Amygdala (tissue), 56 donors: ENCODE results near the gene PLXDC1.
"Not testable (repeated sequence)": the region's sequence is repeated elsewhere in the genome, so short reads cannot be mapped to it uniquely, and the experiment has no call there.

ENCODE experiments used
- DNase-seq, 56 donors: peaks; one replicate each; lab custom pipeline; 2025; lab: John Stamatoyannopoulos, UW

Gene PLXDC1

DNA sequence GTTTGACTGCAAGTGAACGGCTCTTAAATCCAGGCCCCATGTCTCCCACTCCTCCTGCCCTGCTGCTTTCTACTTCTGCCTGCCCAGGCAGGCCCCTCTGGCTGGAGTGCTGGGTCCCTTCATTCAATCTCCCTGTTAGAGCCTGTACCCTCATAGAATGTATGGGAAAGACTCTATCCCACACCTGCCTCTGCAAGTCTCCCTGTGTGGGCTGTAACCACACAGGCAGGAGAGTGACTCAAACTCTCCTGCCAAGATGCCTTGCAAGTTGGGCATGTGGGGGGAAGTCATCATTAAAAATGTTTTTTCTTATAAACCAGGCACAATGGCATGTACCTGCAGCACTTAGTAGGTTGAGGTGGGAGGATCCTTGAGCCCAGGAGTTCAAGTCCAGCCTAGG, 77.5 kb downstream of the PLXDC1 start:
- DNase-seq, result no peak

DNA sequence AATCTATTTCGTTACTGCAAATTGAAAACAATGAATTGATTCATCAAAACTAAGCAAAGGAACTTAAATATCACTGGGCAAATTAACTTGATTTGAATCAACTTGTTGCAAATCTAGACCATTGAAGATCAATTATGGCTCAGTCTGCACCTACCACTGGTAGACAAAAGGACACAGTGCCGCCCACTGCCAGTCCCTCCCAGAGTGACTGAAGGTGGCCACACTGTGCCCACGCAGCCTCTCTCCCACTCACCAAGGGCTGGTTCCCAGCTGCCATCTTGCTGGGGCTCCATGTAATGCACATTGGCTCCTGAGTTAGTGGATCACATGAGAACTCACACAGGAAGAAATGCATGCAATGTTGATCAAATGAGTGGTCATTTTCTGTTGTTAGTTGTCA, 78.1 kb downstream of the PLXDC1 start:
- no peak for DNase-seq

DNA sequence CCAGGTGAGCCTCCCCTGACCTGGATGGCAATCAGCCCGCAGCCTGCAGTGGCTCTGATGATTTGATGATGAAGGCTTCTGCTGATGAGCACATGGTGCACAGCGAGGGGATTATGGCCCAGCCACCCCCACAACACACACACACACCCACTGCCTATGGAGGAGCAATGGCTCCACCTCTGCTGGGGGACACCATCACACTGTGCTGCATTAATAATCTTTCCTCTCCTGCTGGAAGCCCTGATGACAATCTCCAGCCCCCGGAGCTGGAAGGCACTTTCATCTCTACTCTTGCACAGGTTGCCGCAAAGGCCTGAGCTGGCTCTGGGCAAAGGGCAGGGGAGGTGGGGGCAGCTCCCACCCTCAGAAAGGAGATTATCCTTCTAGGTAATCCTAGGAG, 79.9 kb downstream of the PLXDC1 start:
- no peak for DNase-seq

DNA sequence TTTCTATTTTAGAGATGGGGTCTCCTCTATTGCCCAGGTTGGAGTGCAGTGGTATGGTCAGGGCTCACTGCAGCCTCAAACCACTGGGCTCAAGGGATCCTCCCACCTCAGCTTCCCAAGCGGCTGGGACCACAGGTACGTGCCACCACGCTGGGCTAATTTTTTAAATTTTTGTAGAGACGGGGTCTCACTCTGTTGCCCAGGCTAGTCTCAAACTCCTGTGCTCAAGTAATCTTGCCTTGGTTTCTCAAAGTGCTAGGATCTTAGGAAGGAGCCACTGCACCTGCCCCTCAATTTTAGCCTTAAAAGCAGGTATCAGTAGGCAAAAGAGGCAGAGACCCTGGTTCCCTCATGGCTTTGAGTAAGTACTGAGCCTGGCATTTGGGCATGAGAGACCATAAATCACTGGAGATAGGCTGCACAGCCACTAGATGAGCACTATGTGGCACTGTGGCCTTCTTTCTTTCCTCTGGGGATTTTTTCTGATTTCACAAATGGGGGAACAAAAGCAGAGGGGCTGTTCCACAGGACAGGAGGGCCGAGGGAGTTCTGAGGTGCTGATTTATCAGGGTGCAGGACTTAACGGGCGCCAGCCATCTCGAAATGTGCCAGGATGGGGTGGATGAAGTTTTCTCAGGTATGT, 82.2 kb downstream of the PLXDC1 start:
- peak in 4 of 56 donors; percentile 4 to 33 (median 8) for DNase-seq

DNA sequence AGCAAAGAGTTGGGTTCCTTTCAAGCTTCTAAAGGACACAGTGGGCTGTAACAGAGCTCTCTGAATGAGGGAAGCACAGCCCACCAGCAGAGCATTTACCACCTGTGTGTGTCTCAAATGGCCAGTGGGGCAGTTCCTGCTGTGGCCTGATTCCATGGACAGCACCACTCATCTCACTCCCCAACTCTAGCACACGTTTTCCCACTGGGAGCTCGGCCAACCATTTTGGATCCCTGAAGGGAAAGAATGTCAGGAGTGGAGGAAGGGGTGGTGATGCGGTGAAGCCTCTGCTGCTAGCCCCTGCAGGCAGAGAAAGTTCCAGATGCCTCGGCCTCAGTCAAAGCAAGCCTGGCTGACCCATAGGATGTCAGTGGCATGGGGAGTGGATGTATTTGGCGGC, 86.6 kb downstream of the PLXDC1 start:
- DNase-seq, result no peak

DNA sequence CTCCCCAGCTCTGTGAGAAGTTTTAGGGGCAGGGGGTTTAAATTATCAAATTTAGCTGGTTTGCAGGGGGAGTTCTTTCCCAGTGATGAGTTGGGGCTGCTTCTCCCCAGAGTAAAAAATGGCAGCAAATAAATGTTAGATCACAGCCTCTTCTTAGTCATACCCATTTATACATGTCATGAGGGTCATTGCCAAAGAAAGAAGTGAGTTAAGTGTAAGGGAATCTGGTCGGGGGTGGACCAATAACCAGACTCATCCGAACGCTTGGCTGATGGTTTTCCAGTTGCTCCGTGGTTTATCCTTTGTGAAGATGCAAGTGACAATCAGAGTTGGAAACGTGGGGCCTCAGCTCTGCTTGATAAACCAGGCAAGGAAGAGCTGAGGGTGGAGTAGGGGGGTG, 87.1 kb downstream of the PLXDC1 start:
- DNase-seq, result no peak

DNA sequence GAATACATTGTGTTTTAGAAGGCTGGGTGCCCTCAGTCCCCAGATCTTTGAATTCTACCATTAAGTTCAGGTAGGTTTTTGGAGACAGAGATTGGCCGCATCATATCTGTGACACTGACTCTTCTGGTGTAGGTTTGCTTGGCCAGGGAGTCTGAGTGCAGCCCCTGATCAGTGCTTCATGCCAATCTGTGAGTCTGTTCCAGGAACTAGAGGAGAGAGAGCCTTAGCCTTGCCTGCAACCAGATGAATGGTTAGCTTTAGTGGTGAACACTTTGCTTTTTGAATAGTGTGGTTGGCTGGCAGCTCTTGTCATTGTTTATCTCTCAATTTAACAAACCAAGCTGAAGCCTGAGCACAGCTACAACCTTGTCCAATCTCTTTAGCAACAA, 87.8 kb downstream of the PLXDC1 start:
- DNase-seq, result no peak

DNA sequence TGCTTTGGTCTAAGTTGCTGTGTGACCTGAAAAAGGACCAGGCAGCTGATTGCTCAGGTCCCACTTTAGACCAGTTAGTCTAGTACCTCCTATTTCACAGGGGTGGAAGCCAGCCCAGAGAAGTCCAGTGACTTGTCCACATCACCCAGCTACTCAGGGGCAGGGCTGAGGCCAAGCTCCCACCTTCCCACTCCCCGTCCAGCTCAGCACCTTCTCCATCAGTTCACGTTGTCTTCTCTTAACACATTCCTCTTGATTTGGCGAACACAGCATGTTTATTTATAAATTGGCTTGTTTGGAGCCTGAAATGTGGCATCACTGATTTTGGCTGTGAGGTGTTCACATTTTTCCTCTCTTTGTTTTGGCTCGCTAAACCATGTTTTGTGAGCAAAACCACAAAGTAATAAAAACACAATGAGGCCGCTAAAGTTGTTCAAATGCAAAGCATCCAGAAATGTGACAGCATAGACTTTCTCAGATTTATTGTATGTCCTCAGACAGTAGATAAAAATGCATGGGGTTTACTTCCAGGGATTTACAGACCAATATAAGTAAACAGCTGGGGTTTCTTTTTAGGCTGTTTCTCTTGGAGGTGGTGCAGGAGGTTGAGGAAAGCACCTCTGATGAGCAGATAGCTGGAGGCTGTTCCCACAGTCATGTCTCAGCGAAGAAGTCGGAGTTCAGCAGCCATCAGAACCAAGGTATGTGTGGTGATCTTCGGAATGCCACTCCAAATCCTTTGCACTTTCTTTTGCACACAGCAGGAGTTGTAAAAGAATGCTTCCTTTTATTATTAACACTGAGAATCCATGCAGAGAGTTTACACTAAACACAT, 88.4 kb downstream of the PLXDC1 start:
- DNase-seq, result no peak

DNA sequence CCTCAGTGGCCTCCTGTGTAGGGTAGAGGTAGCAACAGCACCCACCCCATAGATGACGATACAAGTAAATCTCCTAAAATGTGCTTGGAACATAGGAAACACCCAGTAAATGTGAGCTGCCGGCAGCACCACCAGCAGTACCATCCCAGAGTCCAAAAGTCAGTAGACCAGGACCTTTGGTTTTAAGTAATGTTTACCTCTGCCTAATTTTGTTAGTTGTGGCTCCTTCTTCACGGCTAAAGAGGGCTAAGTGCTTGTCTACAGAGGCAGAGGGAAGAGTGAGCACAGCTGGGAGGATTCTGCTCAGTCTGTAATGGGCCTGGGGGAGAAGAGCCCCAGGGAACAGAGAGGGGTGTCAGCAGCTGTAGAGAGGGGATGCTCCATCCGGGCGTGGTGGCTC, 92.9 kb downstream of the PLXDC1 start:
- no peak for DNase-seq

DNA sequence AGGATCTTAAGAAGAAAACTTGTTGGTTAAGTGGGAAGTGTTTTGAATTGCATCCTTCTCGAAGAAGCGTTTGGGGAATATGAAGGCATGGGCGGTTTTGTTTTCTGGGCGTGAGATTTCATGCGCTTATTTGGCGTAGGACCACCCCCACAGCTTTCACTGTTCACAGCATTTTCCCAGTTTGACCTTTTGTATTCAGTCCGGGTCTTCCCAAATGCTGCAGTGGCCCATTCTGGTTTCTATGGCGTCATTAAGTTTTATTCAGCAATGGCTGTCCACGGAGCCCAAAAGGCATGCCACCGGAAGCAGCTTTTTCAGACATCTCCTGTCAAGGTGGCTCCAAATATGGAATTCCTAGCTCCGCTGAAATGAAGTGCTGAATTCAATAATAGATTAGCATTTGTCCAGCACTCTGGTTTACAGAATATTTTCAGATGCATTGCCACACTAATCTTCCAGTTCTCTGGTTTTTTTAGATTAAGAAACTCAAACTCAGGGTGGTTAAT, 93.7 kb downstream of the PLXDC1 start:
- DNase-seq, result peak in 4 of 56 donors; percentile 7 to 17 (median 9)

DNA sequence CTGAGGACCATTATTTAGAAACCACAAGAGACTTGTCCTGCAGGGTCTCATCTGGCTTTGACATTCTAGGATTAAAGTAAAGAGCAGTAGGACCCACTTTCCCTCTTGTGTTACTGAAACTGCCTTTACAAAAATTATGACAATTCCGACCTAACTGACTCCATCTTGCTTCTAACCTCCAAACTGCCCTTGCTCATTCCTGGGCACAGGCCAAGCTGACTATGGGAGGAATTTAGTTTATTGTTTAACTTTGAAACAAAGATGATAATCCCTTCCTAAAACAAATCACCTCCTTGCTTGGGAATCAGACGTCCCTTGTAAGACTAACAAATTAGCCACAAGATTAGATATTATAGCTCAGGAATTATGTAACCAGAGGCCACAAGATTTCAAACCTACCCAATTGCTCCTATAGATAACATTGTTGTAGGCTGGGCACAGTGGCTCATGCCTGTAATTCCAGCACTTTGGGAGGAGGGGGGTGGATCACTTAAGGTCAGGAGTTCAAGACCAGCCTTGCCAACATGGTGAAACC, 97.3 kb downstream of the PLXDC1 start:
- no peak for DNase-seq

DNA sequence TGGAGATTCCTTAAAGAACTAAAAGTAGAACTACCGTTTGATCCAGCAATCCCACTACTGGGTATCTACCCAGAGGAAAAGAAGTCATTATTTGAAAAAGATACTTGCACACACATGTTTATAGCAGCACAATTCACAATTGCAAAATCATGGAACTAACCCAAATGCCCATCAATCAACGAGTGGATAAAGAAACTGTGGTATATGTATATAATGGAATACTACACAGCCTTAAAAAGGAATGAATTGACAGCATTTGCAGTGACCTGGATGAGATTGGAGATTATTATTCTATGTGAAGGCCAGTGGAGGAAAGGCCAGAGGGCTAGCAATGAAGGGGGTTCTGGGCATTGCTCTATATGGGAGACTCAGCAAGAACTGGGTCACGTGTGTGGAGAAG, 99.0 kb downstream of the PLXDC1 start:
- DNase-seq, result not testable (repeated sequence)

DNA sequence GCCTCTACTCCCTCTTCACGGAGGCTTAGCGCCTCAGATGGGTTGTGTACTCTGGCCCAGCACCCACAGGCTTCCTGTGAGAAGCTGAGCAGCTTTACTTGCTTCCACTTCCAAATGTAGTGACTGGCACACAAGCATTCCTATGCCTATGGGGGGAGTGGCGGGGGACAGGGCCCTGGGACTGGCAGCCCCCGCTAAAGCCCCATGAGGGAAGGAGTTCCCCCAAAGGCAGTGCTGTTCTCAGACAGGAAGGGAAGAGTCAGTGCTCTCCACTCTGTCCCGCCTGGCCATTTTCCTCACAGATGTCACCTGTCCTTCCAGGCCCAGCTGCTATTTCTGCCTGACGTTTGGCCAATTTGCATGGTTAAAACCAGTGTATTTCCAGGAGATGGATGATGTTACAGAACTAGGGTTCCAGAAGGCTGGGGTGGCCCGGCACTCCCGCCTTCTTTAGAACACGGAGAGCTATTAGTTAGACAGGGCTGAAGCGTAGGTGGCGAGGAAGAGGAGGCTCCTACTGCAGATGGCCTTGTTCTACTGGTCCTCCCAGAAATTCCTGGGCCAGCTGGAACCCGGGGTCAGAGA, 100.3 kb downstream of the PLXDC1 start:
- no peak for DNase-seq

DNA sequence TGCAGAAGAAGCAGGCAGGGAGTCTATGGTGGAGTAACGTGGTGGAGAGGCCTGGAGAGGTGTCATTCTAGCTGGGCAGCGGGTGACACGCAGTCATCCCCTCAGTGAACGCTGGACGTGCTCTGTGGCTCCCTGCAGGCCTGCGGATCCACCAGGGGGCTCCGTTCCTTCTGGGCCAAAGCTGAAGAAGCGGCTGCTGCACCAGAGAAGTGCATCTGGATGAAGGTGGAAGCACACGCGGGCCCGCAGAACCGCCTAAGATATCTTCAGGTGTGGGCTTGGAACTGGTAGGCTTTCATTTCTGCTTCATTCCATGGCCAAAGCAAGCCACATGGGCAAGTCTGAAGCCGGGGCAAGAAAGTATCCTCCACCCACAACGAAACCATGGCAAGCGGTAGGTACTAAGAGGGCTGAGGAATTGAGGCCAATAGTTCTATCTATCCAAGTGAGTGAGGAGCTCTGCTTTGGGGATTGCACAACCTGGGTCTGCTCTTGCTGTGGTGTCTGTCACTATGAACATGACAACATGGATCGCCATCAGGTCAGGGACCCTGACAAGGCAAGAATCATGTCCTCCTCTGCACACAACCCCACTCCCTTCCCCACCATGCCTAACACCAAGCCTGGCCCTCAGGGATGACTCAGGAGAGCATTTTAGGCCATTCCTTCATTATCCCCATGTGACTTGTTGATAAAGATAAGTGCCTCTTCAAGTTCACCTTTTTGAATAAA, 105.3 kb downstream of the PLXDC1 start:
- DNase-seq, result no peak

DNA sequence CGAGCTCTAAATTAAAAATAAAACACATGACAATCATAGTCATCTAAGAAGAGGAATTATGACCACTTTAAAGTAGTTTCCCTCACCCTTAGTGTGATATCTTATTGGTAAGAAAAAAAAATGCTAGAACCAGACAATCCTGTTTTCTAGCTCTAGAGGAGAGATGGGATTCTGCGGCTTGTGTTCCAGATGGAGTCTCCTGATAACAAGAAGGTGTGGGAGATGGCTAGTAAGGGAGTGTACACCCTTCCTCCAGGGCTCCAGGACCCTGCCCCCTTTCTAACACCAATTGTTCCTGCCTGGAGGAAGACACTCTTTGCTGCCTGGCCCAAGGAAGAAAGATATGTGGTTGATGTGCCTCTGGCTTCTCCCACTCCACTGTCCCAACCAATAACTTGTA, 115.4 kb downstream of the PLXDC1 start:
- DNase-seq, result no peak

DNA sequence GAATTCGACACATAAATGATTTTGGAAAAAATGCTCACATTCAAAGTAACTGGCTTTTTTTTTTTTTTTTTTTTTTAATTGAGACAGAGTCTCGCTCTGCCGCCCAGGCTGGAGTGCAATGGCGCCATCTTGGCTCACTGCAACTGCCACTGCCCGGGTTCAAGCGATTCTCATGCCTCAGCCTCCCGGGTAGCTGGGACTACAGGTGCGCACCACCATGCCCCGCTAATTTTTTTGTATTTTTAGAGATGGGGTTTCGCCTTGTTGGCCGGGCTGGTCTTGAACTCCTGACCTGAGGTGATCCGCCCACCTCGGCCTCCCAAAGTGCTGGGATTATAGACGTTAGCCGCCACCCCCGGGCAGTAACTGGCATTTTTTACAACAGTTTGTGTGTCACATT, 115.9 kb downstream of the PLXDC1 start:
- DNase-seq, result not testable (repeated sequence)

DNA sequence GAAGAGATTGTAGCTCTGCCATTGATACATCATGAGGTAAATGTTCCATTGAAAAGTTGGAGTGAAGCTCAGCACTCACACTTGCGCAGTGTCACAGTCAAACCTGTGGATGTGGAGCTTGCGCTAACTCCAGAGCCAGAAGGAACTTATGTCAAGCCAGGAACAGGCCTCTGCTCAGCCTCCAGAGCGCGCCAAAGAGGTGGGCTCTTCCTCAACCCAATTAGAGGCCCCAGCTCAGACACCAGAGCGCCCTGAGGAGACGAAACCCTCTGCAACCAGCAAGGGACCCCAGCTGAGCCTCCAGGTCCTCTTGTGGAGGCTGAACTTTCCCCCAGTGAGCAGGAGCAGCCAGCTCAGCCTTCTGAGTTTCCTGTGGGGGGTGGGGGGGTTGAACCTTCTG, 122.7 kb downstream of the PLXDC1 start:
- no peak for DNase-seq

DNA sequence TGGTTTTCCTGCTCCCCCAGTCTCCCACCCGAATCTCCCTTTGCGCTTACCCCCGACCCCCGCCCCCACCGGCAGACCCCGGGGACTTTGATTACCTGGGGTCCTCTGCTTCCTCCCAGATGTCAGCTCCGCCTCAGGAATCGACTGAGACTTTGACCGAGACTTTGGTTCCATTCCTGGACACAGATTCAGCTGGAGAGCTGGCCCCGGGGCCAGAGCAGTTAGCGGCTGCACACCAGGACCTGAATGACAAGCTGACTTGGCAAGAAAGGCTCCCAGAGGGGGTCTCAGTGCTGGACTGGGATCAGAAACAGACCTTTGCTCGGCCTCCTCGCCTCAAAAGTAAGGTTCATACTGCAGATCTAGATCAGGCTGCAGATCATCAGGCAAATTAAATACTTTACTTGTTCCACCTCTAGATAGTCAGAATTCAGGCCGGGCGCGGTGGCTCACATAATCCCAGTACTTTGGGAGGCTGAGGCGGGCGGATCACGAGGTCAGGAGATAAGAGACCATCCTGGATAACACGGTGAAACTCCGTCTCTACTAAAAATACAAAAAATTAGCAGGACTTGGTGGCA, 123.9 kb downstream of the PLXDC1 start:
- no peak for DNase-seq

DNA sequence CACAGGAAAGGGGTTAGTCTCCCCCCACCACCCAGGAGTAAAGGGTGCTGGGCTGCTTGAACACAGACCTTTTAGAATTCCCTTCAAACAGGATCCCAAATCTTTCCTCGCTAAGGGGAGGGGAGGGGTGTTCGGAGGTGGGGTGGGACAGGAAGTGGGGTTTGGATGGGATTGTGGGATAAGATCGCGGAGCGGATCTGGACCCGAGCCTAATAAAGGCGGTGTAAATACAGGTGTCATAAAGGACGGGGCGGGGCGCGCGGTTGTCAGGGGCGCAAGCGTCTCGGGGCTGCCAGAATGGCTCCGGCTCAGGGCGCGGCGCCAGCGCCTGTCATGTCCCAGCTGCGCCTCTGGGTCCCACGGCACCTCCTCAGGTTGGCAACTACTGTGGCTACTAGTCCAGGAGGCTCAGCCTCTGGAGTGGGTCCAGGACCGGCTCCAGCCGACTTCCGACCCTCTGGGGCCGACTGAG, 124.4 kb downstream of the PLXDC1 start:
- DNase-seq, result peak in 14 of 56 donors; percentile 5 to 70 (median 22)

DNA sequence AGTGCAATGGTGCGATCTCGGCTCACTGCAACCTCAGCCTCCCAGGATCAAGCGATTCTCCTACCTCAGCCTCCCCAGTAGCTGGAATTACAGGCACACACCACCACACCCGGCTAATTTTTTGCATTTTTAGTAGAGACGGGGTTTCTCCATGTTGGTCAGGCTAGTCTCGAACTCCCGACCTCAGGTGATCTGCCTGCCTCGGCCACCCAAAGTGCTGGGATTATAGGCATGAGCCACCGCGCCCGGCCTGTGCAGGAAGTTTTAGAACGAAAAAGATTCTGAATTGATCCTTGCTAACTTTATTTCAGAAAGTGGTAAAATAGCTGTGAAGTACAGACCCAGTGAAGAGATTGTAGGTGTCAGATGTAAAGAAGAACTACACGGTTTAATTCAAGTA, 125.1 kb downstream of the PLXDC1 start:
- DNase-seq, result not testable (repeated sequence)
